Activated naive CD8-positive, alpha-beta T cell (primary cell): ENCODE measurements around the gene ACSF3.
"Not testable (repeated sequence)": the region's sequence is repeated elsewhere in the genome, so short reads cannot be mapped to it uniquely, and the experiment has no call there.

Source experiments
- H3K27ac Mint-ChIP-seq: one replicate; pipeline ENCODE4 v1.8.0; 2021; ENCODE audit warnings: mixed read lengths
- H3K27me3 Mint-ChIP-seq: one replicate; pipeline ENCODE4 v1.8.0; 2021; ENCODE audit warnings: mixed read lengths
- H3K36me3 Mint-ChIP-seq: one replicate; pipeline ENCODE4 v1.8.0; 2021; ENCODE audit warnings: mixed read lengths
- H3K4me1 Mint-ChIP-seq: one replicate; pipeline ENCODE4 v1.8.0; 2021; ENCODE audit warnings: low read depth, mixed read lengths
- H3K4me3 Mint-ChIP-seq: one replicate; pipeline ENCODE4 v1.8.0; 2021; ENCODE audit warnings: mild to moderate bottlenecking, mixed read lengths
- H3K9me3 Mint-ChIP-seq: one replicate; pipeline ENCODE4 v1.8.0; 2021; ENCODE audit warnings: low read depth, mixed read lengths

The ACSF3 gene

GRCh38 chr16:89090669-89091426, 2.8 kb upstream of the ACSF3 start:
- no peaks in the 10 kb centered on the region for H3K9me3 Mint-ChIP-seq
- H3K27ac Mint-ChIP-seq = no peak overlapping the region
- peaks cover 2% of the 10 kb centered on the region for H3K27me3 Mint-ChIP-seq
- H3K36me3 Mint-ChIP-seq = no peaks in the 10 kb centered on the region
- H3K4me3 Mint-ChIP-seq = no peak overlapping the region
- H3K4me1 Mint-ChIP-seq = peaks cover 19% of the 10 kb centered on the region

- peaks cover 31% of the 10 kb centered on the region for H3K4me1 Mint-ChIP-seq
- H3K4me3 Mint-ChIP-seq = peak overlapping the region; percentile 67
- H3K9me3 Mint-ChIP-seq = no peaks in the 10 kb centered on the region
- peaks cover 2% of the 10 kb centered on the region for H3K27me3 Mint-ChIP-seq
- no peaks in the 10 kb centered on the region for H3K36me3 Mint-ChIP-seq
- peak overlapping the region; percentile 67 for H3K27ac Mint-ChIP-seq
Measured at GRCh38 chr16:89092013-89092412, 1.6 kb upstream of the ACSF3 start.

- peak overlapping the region; percentile 82 for H3K4me3 Mint-ChIP-seq
- not testable (repeated sequence) for H3K36me3 Mint-ChIP-seq, H3K9me3 Mint-ChIP-seq, H3K27me3 Mint-ChIP-seq
- H3K27ac Mint-ChIP-seq = peak overlapping the region; percentile 83
- H3K4me1 Mint-ChIP-seq = peaks cover 43% of the 10 kb centered on the region
Measured at GRCh38 chr16:89093252-89093601, 425 bp upstream of the ACSF3 start.

- Mint-ChIP-seq H3K9me3 (no peaks in the 10 kb centered on the region), H3K27me3 (no peaks in the 10 kb centered on the region), H3K4me3 (peak overlapping the region; percentile 94), H3K36me3 (peaks cover 2% of the 10 kb centered on the region), H3K27ac (peak overlapping the region; percentile 96), H3K4me1 (peaks cover 52% of the 10 kb centered on the region)
Measured at GRCh38 chr16:89094252-89094879, 714 bp downstream of the ACSF3 start.

GRCh38 chr16:89094880-89095258, 1.2 kb downstream of the ACSF3 start:
- Mint-ChIP-seq H3K4me1 (peaks cover 56% of the 10 kb centered on the region), H3K27me3 (no peaks in the 10 kb centered on the region), H3K36me3 (peaks cover 4% of the 10 kb centered on the region), H3K4me3 (peak overlapping the region; percentile 94), H3K9me3 (no peaks in the 10 kb centered on the region), H3K27ac (peak overlapping the region; percentile 96)

- Mint-ChIP-seq H3K36me3 (peaks cover 4% of the 10 kb centered on the region), H3K27me3 (no peaks in the 10 kb centered on the region), H3K9me3 (no peaks in the 10 kb centered on the region), H3K4me3 (peak overlapping the region; percentile 94), H3K27ac (peak overlapping the region; percentile 96), H3K4me1 (peaks cover 58% of the 10 kb centered on the region)
Measured at GRCh38 chr16:89095491-89095951, 1.9 kb downstream of the ACSF3 start.

- Mint-ChIP-seq H3K27me3 (no peaks in the 10 kb centered on the region), H3K4me3 (peak overlapping the region; percentile 86), H3K27ac (peak overlapping the region; percentile 98), H3K36me3 (peaks cover 4% of the 10 kb centered on the region), H3K9me3 (no peaks in the 10 kb centered on the region), H3K4me1 (peaks cover 58% of the 10 kb centered on the region)
Measured at GRCh38 chr16:89096042-89096717, 2.5 kb downstream of the ACSF3 start.

GRCh38 chr16:89096768-89097391, 3.2 kb downstream of the ACSF3 start:
- Mint-ChIP-seq H3K27me3 (no peaks in the 10 kb centered on the region), H3K4me3 (peak overlapping the region; percentile 86), H3K36me3 (peaks cover 4% of the 10 kb centered on the region), H3K9me3 (no peaks in the 10 kb centered on the region), H3K27ac (peak overlapping the region; percentile 98), H3K4me1 (peaks cover 62% of the 10 kb centered on the region)

- Mint-ChIP-seq H3K27me3 (no peaks in the 10 kb centered on the region), H3K4me1 (peaks cover 60% of the 10 kb centered on the region), H3K27ac (peak overlapping the region; percentile 98), H3K36me3 (peaks cover 4% of the 10 kb centered on the region), H3K9me3 (no peaks in the 10 kb centered on the region), H3K4me3 (peak overlapping the region; percentile 86)
Measured at GRCh38 chr16:89097392-89097772, 3.7 kb downstream of the ACSF3 start.

- H3K36me3 Mint-ChIP-seq = peaks cover 7% of the 10 kb centered on the region
- H3K27ac Mint-ChIP-seq = peak overlapping the region; percentile 98
- H3K4me1 Mint-ChIP-seq = peaks cover 59% of the 10 kb centered on the region
- H3K4me3 Mint-ChIP-seq = peak overlapping the region; percentile 86
- no peaks in the 10 kb centered on the region for H3K27me3 Mint-ChIP-seq
- H3K9me3 Mint-ChIP-seq = no peaks in the 10 kb centered on the region
Measured at GRCh38 chr16:89098767-89099430, 5.2 kb downstream of the ACSF3 start.

GRCh38 chr16:89099905-89100304, 6.3 kb downstream of the ACSF3 start:
- Mint-ChIP-seq H3K27me3 (no peaks in the 10 kb centered on the region), H3K4me1 (peaks cover 51% of the 10 kb centered on the region), H3K36me3 (peaks cover 7% of the 10 kb centered on the region), H3K27ac (no peak overlapping the region), H3K9me3 (no peaks in the 10 kb centered on the region), H3K4me3 (no peak overlapping the region)

GRCh38 chr16:89100601-89101302, 7.1 kb downstream of the ACSF3 start:
- H3K9me3 Mint-ChIP-seq = no peaks in the 10 kb centered on the region
- H3K36me3 Mint-ChIP-seq = peaks cover 7% of the 10 kb centered on the region
- H3K27me3 Mint-ChIP-seq = no peaks in the 10 kb centered on the region
- no peak overlapping the region for H3K4me3 Mint-ChIP-seq
- H3K27ac Mint-ChIP-seq = no peak overlapping the region
- peaks cover 44% of the 10 kb centered on the region for H3K4me1 Mint-ChIP-seq

GRCh38 chr16:89101303-89102040, 7.8 kb downstream of the ACSF3 start:
- Mint-ChIP-seq H3K27me3 (no peaks in the 10 kb centered on the region), H3K4me1 (peaks cover 37% of the 10 kb centered on the region), H3K9me3 (no peaks in the 10 kb centered on the region), H3K27ac (peak overlapping the region; percentile 54), H3K4me3 (no peak overlapping the region), H3K36me3 (peaks cover 7% of the 10 kb centered on the region)
